Activated effector memory CD4-positive, alpha-beta T cell treated with Interleukin-2 at 50 U/mL for 16 hours (primary cell): Measurements from ENCODE around the gene NSMCE1.
A peak's percentile ranks its signal among the peaks of the same experiment; 100 is the strongest.

Source experiments
- DNase-seq: peaks from one replicate; pipeline ENCODE4 v3.0.0-alpha.2; 2020

Gene NSMCE1, protein sequence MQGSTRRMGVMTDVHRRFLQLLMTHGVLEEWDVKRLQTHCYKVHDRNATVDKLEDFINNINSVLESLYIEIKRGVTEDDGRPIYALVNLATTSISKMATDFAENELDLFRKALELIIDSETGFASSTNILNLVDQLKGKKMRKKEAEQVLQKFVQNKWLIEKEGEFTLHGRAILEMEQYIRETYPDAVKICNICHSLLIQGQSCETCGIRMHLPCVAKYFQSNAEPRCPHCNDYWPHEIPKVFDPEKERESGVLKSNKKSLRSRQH

GRCh38 chr16:27268376-27269299, at the start of gene NSMCE1:
Gene NSMCE1 (minus strand): TSS chr16:27268772. CDS start chr16:27257570, 11,202 bp downstream.
- DNase-seq, result peak; percentile 92

DNA sequence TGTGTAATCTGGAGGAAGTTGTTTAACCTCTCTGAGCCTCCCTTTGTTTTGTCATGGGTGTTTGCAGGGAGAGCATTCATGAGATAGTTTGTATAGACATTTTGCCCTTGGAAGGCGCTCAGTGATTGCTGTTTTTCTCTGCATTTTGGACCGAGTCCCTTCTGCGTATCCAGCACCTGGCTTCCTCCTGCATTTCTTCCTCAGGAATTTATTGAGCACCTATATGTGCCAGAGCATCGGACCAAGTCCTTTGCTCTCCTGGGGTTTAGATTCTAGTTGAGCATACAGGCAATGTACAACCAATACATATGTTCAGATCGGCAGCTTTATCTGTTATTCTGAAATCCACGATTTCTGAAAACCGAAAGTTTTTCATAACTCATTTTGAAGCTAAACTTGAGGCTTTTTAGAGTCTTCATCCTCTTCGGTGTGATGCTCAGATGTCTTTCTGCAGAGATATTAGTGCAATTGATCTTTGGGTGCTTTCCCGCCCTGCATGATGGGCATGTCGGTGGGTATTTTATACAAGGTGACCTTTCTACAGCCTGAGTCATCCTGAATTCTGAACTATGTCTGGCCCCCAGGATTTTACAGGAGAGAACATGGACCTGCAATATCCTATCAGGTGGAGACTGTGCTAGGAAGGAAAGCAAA, 49.3 kb upstream of the NSMCE1 start:
- no peak for DNase-seq

DNA sequence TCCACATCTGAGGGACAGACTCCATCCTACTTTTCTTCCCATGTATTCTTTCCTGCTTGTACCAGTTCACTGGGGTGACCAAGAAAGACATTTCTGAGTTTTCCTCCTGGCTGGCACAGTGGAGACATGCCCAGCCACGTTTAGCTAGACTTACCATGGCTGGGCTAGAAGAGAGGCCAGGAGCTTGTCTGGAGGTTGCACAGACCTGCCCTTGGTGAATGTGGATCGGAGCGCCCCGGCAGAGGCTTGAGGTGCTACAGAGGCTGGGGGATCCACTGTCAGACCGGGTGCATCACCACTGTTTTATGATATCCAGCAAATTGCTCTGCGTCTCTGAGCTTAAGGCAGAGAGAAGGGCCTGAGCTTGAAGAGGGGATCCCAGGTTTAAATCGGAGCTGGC, 48.7 kb upstream of the NSMCE1 start:
- no peak for DNase-seq

DNA sequence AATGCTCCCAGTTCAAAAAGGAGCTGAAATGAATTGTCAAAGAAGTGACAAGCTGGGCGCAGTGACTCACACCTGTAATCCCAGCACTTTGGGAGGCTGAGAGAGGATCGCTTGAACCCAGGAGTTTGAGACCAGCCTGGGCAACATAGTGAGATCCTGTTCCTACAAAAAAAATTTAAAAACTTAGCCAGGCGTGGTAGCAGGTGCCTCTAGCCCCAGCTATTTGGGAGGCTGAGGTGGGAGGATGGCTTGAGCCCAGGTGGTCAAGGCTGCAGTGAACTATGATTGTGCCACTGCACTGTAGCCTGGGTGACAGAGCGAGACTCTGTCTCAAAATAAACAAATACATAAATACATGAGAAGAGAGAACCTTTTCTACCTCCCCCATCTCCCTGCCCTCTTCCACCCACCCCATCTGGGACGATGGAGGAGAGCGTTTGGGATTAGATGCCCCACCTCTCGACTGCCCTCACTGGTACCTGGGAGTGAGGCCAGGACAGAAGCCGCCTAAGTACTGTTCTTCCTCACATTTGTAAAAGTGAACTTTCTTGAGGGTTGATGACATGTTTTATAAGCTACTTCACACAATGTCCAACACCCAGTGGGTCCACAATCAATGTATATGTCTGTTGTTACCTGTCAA, 47.6 kb upstream of the NSMCE1 start:
- no peak for DNase-seq

GRCh38 chr16:27315333-27316037, 46.9 kb upstream of the NSMCE1 start:
- DNase-seq, result peak; percentile 43

GRCh38 chr16:27314986-27315332, 46.4 kb upstream of the NSMCE1 start:
- DNase-seq, result no peak

DNA sequence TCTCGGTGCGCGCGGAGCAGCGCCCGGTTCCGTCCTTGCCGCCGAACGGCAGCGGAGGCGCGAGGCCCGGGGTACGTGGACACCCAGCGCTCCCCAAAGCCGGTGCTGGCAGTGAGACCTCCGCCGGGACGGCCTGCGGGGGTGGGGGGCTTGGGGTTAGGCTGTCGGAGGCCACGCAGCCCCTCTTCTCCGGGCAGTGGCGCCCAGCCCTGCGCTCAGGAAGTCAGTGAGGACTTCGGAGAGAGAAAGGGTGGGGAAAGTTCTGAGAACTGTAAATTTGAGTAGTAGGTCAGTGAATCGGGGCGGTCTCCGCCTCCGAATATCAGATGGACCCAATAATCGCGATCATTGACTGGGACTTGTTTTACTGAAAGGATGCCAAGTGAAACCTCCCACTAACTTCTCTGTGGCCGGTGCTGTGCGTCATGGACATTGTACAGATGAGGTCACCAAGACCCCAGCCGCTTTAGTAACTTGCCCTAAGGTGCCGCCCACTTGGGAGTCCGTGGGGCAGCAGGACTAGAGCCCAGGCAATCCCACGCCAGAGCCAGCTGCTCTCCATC, 45.7 kb upstream of the NSMCE1 start:
- peak; percentile 26 for DNase-seq

DNA sequence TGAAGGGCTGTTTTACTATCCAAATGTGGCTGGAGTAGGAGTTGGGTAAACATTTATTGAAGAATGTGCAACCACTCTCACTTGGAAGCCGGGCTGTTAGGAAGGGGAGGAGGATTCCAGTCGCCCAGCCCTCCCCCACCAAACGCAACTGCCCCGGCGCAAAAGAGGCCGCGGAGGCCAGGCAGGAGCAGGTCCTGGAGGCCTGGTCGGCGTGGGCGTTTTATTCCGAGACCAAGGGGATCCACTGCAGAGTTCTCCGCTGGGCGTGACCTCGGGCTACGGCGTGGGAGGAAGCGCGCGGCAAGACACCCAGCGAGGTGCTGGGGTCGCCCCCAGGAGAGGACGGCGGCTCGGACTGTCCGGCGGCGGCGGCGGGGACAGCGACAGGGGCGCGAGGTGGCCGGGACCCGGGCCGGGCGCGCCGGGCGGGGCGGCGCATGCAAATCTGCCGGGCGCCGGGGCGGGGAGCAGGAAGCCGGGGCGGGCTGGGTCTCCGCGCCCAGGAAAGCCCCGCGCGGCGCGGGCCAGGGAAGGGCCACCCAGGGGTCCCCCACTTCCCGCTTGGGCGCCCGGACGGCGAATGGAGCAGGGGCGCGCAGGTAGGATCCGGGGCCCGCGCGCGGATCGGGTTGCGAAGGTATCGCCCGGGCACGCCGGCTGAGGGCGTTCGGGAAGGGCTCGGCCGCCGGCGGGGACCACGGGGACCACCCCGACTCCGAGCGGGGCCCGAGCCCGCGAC, 45.0 kb upstream of the NSMCE1 start, which contains the start of gene IL4R:
TSS of gene IL4R (plus strand) at position 553 of the 739 bp plus-strand sequence. CDS start 26,230 bp downstream, outside the sequence.
- DNase-seq, result peak; percentile 55

DNA sequence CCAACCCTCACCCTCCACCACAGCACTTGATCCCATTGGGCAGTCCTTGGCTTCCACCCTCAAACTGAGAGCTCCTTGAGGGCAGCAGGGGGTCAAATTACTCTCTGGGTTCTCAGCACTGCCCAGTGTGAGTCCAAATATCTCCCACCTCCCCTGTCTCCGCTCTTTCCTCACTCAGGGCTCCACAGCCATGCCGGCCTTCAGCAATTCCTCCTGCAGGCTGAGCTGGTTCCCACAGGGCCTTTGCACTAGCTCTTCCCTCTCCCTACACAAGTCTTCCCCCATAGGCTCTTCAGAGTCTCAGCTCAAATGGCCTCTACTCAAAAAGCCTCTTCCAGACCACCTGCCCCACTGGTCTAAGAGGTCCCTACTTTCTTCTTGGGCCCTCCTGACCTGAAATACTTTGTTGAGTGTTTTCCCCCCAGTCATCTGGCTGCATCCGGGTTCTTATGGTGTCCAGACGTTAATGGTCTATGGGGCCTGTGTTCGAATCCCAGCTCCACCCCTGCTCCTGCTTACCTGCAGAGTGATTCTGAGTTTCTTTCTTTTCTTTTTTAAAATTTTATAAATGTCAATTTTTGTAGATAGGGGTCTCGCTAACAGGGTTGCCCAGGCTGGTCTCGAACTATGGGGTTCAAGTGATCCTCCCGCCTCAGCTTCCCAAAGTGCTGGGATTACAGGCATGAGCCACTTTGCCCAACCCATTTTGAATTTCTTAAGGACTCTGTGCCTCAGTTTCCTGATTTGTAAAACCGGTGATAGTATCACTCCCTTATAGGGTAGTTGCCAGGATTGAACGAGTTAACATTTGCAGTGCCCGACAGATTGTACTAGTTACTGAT, 44.2 kb upstream of the NSMCE1 start:
- DNase-seq, result no peak

DNA sequence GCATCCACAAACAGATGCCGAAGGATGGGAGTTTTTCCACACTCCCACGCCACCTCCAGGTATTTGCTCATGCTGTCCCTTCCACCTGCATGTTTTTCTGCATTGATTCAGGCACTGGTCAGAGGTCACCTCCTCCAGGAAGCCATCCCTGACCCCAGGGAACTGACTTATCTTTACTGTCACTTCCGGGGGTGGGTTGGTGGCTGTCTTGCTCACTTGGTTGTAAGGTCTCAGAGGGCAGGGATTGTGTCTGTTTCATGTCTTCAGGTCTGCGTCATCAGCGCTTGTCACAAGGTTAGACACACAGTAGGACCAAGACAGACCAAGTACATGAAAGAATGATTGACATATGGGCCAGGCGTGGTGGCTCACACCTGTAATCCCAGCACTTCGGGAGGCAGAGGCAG, 43.3 kb upstream of the NSMCE1 start:
- no peak for DNase-seq

- no peak for DNase-seq
Observed at GRCh38 chr16:27311448-27311830, 42.9 kb upstream of the NSMCE1 start.

DNA sequence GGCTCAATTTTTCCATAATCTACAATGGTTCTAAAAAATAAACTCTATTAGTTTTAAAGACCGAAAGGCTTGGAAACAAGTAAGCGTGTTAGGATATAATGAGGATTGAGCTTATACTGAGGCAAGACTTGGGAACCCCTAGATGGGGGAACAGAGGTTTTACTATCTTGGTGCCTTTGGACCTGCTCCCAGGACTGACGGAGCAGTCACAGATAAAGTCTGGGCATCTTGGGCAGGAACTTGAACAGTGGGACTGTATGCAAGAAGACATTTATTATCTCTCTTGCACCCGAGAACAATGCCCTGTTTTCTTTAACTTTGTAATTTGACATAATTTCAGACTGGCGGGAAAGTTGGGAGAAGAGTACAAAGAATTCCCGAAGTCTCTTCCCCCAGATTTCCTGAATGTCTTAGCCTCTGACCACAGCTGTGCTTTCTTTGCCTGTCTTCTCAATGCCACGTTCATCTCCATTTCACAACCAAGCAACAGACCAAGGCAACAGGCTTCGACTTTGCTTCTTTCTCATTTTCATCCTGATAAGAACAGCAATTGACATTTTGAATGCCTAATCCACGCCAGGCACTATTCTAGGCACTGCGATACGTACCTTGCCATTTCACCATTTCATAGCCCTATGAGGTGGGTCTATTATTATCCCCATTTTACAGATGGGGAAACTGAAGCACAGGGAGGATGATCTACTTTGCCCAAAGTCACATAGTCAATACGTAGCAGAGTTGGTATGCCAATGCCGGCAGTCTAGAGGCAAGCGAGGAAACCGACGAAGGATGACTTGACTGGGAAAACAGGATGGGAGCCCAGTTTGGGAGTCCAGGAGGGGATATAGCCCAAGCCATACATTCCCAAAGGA, 42.2 kb upstream of the NSMCE1 start:
- DNase-seq, result no peak

- DNase-seq, result no peak
Observed at GRCh38 chr16:27308792-27309191, 40.2 kb upstream of the NSMCE1 start.

DNA sequence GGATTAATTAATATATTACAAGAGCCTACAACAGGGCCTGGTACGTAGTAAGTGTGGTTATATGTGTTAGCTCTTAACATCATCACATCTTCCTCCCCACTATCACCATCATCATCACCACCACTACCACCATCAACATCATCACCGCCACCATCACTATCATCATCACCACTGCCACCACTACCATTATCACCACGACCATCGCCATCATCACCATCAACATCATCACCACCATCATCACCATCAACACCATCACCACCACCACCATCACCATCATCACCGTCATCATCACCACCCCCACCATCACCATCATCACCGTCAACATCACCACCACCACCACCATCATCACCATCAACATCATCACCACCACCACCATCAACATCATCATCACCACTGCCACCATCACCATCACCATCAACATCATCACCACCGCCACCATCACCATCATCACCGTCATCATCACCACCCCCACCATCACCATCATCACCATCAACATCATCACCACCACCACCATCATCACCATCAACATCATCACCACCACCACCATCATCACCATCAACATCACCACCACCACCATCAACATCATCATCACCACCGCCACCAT, 37.4 kb upstream of the NSMCE1 start:
- no peak for DNase-seq

GRCh38 chr16:27304881-27305745, 36.5 kb upstream of the NSMCE1 start:
- no peak for DNase-seq

- no peak for DNase-seq
Observed at GRCh38 chr16:27304102-27304501, 35.5 kb upstream of the NSMCE1 start.

DNA sequence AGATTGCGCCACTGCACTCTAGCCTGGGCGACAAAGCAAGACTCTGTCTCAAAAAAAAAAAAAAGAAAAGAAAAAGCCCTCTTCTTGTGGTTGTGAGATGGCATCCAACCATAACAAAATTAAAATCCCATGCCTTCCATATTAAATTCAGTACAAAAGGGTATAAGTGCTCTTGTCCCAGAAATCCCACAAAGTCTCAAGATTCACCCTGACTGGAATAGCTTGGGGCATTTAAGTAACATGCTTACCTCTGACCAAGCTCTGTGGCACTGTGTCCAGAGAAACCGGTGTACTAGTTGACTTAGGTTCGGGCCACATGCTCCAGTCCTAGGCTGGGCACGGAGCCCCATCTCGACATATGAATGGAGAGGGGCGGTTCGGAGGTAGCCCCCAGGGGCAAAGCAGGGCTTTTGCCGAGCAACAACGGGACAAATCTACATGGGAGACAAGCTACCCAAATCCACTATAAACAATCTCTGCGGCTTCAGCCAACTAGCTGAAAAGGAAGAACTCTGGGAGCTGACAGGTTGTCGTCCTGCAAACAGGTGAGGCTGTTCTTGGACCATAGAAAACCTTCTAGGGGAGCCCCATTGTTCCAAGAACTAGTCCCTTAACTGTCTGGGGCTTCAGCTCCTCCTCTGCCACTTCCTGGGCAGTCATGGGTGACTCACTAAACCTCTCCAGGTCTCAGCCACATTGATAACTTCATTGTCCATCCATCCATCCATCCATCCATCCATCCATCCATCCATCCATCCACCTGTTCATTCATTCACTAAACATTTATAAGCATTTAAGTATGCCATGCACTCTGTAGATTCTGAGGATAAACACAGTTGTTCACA, 34.9 kb upstream of the NSMCE1 start:
- DNase-seq, result no peak
